Measurements from ENCODE around the gene NFIB. TPM values are rescaled to one million over a fixed set of nuclear protein-coding genes. Genes with fewer than 3 reads are reported as not detected.

Gene NFIB
- total and polyA plus RNA-seq, 2 of the 8 experiments (the other 6 are each of a cell fraction or from before 2014, with no cell fraction given): 2.6 to 13.1 TPM

- H3K9ac ChIP-seq (replicated peaks in 1 of 4; ENCODE audit: extremely low read depth in 1 of 4, low read depth in 3 of 4, low read length in 3 of 4): peak overlapping the region; percentile 38 to 90 (median 70); a peak in 5 of 7 replicates
- H2BK5ac ChIP-seq (ENCODE audit: low read depth, low read length): 0 out of 2 replicates have a peak overlapping the region, but pooled peaks have one; percentile 37
- no peak overlapping the region for H2BK12ac ChIP-seq (ENCODE audit: low read depth, low read length)
- CTCF ChIA-PET (ENCODE audit: partially characterized antibody): interaction anchor here (0.9 to 1.6 kb wide), 2 partner anchors 33 to 39 kb away, joined by 3 to 8 read pairs; no protein-coding TSS in a partner anchor
- no peak overlapping the region for H2BK15ac ChIP-seq (ENCODE audit: low read length)
- H4K8ac ChIP-seq (ENCODE audit: extremely low read depth, insufficient read depth, low read length): peak overlapping the region; percentile 82
- no peak overlapping the region for H3K14ac ChIP-seq (ENCODE audit: insufficient read length)
- no peak overlapping the region for H3K4ac ChIP-seq (replicated peaks; ENCODE audit: insufficient read length, low read depth, low read length)
- H2AFZ ChIP-seq (ENCODE audit: low read length): peak overlapping the region; percentile 96; the same call in 1 of the 2 replicates
- H3K79me1 ChIP-seq (ENCODE audit: low read depth, low read length): no peaks in the 10 kb centered on the region
- H3K4me3 ChIP-seq (ENCODE audit: extremely low read depth in 1 of 4, insufficient read depth in 2 of 4, low read depth in 3 of 4, low read length in 4 of 4): peak overlapping the region; percentile 69 to 85 (median 79)
- DNase-seq (ENCODE audit: low read depth in 1 of 2, low spot score in 2 of 2) (peak in 1 of 2 experiments; percentile 66), FAIRE-seq (no peak)
- no peaks in the 10 kb centered on the region for H3K36me3 ChIP-seq (ENCODE audit: control insufficient read depth in 2 of 4, insufficient read depth in 4 of 4, low read length in 3 of 4)
- H3K23me2 ChIP-seq (ENCODE audit: low read depth, low read length): peaks cover 12% of the 10 kb centered on the region
- H3K4me1 ChIP-seq (replicated peaks in 1 of 4; ENCODE audit: control insufficient read depth in 3 of 4, insufficient read depth in 4 of 4, low read length in 3 of 4): peaks cover 9 to 13% (median 11%) of the 10 kb centered on the region in 4 experiments; a peak in 5 of 7 replicates
- H3K27ac ChIP-seq (ENCODE audit: low read depth, low read length): no peak overlapping the region
- H3K27me3 ChIP-seq (replicated peaks in 1 of 4; ENCODE audit: control insufficient read depth in 3 of 4, extremely low read depth in 1 of 4, insufficient read depth in 3 of 4, low read length in 3 of 4): peaks cover 0 to 8% (median 0%) of the 10 kb centered on the region in 4 experiments; a peak in 3 of 7 replicates
- no peaks in the 10 kb centered on the region for H3K9me3 ChIP-seq (ENCODE audit: insufficient read depth in 2 of 2, low read depth in 1 of 2, low read length in 1 of 2)
- peak overlapping the region; percentile 83 to 90 for H3K4me2 ChIP-seq (ENCODE audit: insufficient read depth in 1 of 2, low read depth in 2 of 2, low read length in 2 of 2)
- no peak overlapping the region for H3K23ac ChIP-seq (ENCODE audit: insufficient read length)
- no peak overlapping the region for H4K91ac ChIP-seq (replicated peaks; ENCODE audit: insufficient read length, low read length)
- no peak overlapping the region for H2BK120ac ChIP-seq (replicated peaks; ENCODE audit: low read depth, low read length)
- POLR2A ChIA-PET (ENCODE audit: partially characterized antibody): interaction anchor here (1.8 to 2.6 kb wide), 2 partner anchors 32 to 35 kb away, joined by 5 to 20 read pairs; no protein-coding TSS in a partner anchor
- H4K20me1 ChIP-seq (replicated peaks in 1 of 2; ENCODE audit: control insufficient read depth in 1 of 2, insufficient read depth in 2 of 2, low read length in 2 of 2): no peaks in the 10 kb centered on the region
- H2BK20ac ChIP-seq (ENCODE audit: low read length): no peak overlapping the region
- H2AK5ac ChIP-seq (ENCODE audit: low read depth, low read length): no peak overlapping the region
- H3K79me2 ChIP-seq (ENCODE audit: control insufficient read depth in 1 of 2, insufficient read depth in 2 of 2, low read length in 2 of 2): peaks cover 0 to 42% of the 10 kb centered on the region in 2 experiments; a peak in 3 of 4 replicates
- no peak overlapping the region for H3K56ac ChIP-seq (replicated peaks; ENCODE audit: insufficient read length, low read depth, low read length)
- WGBS, 2 experiments (ENCODE audit: extremely low coverage in 1 of 2, insufficient coverage in 1 of 2, insufficient read length in 1 of 2, insufficient replicate concordance in 2 of 2, low coverage in 1 of 2, low lambda C conversion rate in 2 of 2, missing lambda C conversion rate in 1 of 2): 0% methylated on average over 31 of the region's 33 CpGs; no CpG with 5 or more reads in 1 of the 2 experiments
- H4K5ac ChIP-seq (ENCODE audit: insufficient read length, low read depth, low read length): peak overlapping the region; percentile 7
- peak overlapping the region; percentile 62; the same call in 1 of the 2 replicates for H3K18ac ChIP-seq (ENCODE audit: extremely low read depth, low read length)
- TF ChIP-seq TCF12 (IDR thresholded peaks at IDR 0.05; ENCODE audit: low read depth, low read length): no peak
- TF ChIP-seq BCL11A (IDR thresholded peaks at IDR 0.05; ENCODE audit: low read depth in 2 of 2, low read length in 2 of 2): no peak
- TF ChIP-seq RNF2 (IDR thresholded peaks at IDR 0.05; ENCODE audit: borderline replicate concordance, low read depth, low read length, missing control alignments, poor library complexity, severe bottlenecking): peak; percentile 20
- TF ChIP-seq ASH2L (IDR thresholded peaks at IDR 0.05; ENCODE audit: low read length): peak; percentile 94
- TF ChIP-seq BRCA1 (IDR thresholded peaks at IDR 0.05; ENCODE audit: low read depth, low read length): no peak
- peak in 1 of 2 experiments; percentile 92; a peak in 1 of 4 replicates for TF ChIP-seq HDAC2 (IDR thresholded peaks at IDR 0.05; ENCODE audit: borderline replicate concordance in 1 of 2, low read depth in 2 of 2, low read length in 2 of 2)
- TF ChIP-seq NANOG (IDR thresholded peaks at IDR 0.05; ENCODE audit: insufficient read depth, low read depth, low read length, poor library complexity, severe bottlenecking): no peak
- no peak for TF ChIP-seq KDM1A (IDR thresholded peaks at IDR 0.05; ENCODE audit: borderline replicate concordance, low read length)
- no peak for TF ChIP-seq EZH2 (IDR thresholded peaks at IDR 0.05; ENCODE audit: low read depth, low read length, severe bottlenecking)
These were observed 482 bp downstream of the NFIB start for GRCh38 chr9:14313378-14313940.
